GM12875 (cell line): ENCODE results near the gene ACSM5.

Experiments
- H3K4me3 ChIP-seq: one replicate; pipeline ENCODE4 v1.5.1; 2011; ENCODE audit warnings: low read depth, low read length, control low read depth
- CTCF ChIP-seq: IDR thresholded peaks from 2 replicates; pipeline ENCODE4 v1.5.1; 2011; ENCODE audit warnings: low read depth, mild to moderate bottlenecking, control low read depth, inconsistent platforms, low read length, moderate library complexity, borderline replicate concordance; ENCODE audit not compliant: insufficient read depth

The ACSM5 gene

GRCh38 chr16:20391045-20391444 lies 18.3 kb upstream of the ACSM5 start:
- H3K4me3 ChIP-seq, result no peak overlapping the region
- no peak for TF ChIP-seq CTCF

GRCh38 chr16:20393801-20394577 lies 15.3 kb upstream of the ACSM5 start:
- H3K4me3 ChIP-seq, result no peak overlapping the region
- TF ChIP-seq CTCF, result no peak

GRCh38 chr16:20395946-20396345 lies 13.4 kb upstream of the ACSM5 start:
- no peak overlapping the region for H3K4me3 ChIP-seq
- TF ChIP-seq CTCF, result no peak

GRCh38 chr16:20396846-20397467 lies 12.4 kb upstream of the ACSM5 start:
- no peak for TF ChIP-seq CTCF
- no peak overlapping the region for H3K4me3 ChIP-seq

- TF ChIP-seq CTCF, result no peak
- no peak overlapping the region for H3K4me3 ChIP-seq
Observed at GRCh38 chr16:20397468-20398074, 11.8 kb upstream of the ACSM5 start.

GRCh38 chr16:20398603-20399002 lies 10.7 kb upstream of the ACSM5 start:
- no peak for TF ChIP-seq CTCF

More at GRCh38 chr16:20398603-20399002, 10.7 kb upstream of the ACSM5 start:
- no peak overlapping the region for H3K4me3 ChIP-seq
